Tibial artery (tissue), 4 donors: Measurements from ENCODE around the gene FXYD5.
A peak's percentile ranks its signal among the peaks of the same experiment; 100 is the strongest.

ENCODE experiments used
- DNase-seq, 2 donors: peaks; one replicate each; pipeline ENCODE4 v3.0.0-alpha.2; 2019
- H3K27ac ChIP-seq, 2 donors: fragments of 200-600 bp; sonication (generic) in 1 of 2; 1 replicate in 1 of 2; 2 replicates in 1 of 2; pipeline ENCODE4 v1.5.1; 2018 to 2019; ENCODE audit warnings: mild to moderate bottlenecking in 1 of 2
- H3K27me3 ChIP-seq, 2 donors: fragments of 200-600 bp; sonication (generic) in 1 of 2; one replicate each; pipeline versions ENCODE4 v1.5.1 to v1.6.0; 2016 to 2019
- H3K36me3 ChIP-seq, 3 donors: fragments of 200-600 bp; sonication (generic) in 2 of 3; one replicate each; pipeline ENCODE4 v1.5.1; 2016 to 2019; ENCODE audit warnings: mild to moderate bottlenecking in 2 of 3
- H3K4me1 ChIP-seq, 4 donors: fragments of 200-600 bp; sonication (generic) in 2 of 4; 1 replicate in 3 of 4; 2 replicates in 1 of 4; pipeline ENCODE4 v1.5.1; 2016 to 2019
- H3K4me3 ChIP-seq, 2 donors: fragments of 200-600 bp; sonication (generic) in 1 of 2; 1 replicate in 1 of 2; 2 replicates in 1 of 2; pipeline ENCODE4 v1.5.1; 2018 to 2019; ENCODE audit warnings: mild to moderate bottlenecking in 2 of 2
- H3K9me3 ChIP-seq, 3 donors: fragments of 200-600 bp; sonication (generic) in 1 of 3; one replicate each; pipeline ENCODE4 v1.5.1; 2016 to 2019
- intact Hi-C: fragments of 100-400 bp; cut with DNase I; formaldehyde crosslinking; loops from one replicate; pipeline ENCODE4 v1.15.0; 2023; ENCODE audit warnings: low total_unique reads
- TF ChIP-seq, protein P1 (sequence below), 2 experiments: fragments of 200-600 bp in 1 of 2; fragments of 450-650 bp in 1 of 2; IDR thresholded peaks; one replicate each; pipeline ENCODE4 v1.5.1; 2017 to 2019; ENCODE audit warnings: antibody characterized with exemption in 2 of 2, mild to moderate bottlenecking in 1 of 2, moderate library complexity in 1 of 2

FXYD5 gene

DNA sequence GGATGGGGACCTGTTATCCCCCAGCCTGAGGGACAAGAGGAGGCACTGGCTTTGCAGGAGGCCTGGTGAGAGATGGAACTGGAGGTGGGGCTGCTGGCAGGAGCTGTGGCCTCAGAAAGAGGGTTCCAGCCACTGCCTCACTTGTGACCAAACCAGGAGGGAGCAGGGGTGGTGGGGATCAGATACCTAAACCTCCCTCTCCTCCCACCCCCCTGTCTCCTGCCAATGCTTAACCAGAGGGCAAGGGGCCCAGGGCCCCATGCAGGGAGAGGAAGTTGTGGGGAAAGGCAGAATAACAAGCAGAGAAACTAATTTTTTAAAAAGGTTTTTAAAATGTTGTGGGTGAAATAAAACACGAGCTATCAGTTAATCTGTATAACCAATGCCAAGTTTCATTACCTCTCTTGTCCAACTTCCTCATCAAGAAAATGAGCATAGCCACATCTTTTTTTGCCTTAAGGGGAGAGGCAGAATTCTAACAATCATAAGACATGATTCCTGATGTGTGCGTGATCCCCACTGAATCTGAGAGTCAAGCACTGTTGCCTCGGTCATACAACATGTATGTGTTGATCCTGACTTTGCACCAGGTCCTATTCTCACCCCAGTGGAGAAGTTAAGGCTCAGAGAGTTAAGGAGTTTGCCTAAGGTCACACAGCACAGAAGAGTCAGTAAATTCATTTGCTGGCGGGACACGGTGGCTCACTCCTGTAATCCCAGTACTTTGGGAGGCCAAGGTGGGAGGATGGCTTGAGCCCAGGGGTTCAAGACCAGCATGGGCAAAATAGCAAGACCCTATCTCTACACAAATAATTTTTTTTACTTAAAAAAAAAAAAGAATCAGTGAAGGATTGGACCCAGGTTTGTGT is 12.9 kb downstream of the FXYD5 start:
- Histone ChIP-seq H3K4me3 (no peak overlapping the region), H3K27ac (no peak overlapping the region), H3K36me3 (peaks cover 26 to 48% (median 43%) of the 10 kb centered on the region in 3 donors), H3K27me3 (no peaks in the 10 kb centered on the region), H3K4me1 (no peaks in the 10 kb centered on the region), H3K9me3 (peaks cover 0 to 23% (median 20%) of the 10 kb centered on the region in 3 donors)
- intact Hi-C loops: no loop called here
- peak in 1 of 2 donors; percentile 7 for DNase-seq
- TF ChIP-seq, protein P1, sequence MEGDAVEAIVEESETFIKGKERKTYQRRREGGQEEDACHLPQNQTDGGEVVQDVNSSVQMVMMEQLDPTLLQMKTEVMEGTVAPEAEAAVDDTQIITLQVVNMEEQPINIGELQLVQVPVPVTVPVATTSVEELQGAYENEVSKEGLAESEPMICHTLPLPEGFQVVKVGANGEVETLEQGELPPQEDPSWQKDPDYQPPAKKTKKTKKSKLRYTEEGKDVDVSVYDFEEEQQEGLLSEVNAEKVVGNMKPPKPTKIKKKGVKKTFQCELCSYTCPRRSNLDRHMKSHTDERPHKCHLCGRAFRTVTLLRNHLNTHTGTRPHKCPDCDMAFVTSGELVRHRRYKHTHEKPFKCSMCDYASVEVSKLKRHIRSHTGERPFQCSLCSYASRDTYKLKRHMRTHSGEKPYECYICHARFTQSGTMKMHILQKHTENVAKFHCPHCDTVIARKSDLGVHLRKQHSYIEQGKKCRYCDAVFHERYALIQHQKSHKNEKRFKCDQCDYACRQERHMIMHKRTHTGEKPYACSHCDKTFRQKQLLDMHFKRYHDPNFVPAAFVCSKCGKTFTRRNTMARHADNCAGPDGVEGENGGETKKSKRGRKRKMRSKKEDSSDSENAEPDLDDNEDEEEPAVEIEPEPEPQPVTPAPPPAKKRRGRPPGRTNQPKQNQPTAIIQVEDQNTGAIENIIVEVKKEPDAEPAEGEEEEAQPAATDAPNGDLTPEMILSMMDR (IDR thresholded peaks at IDR 0.05): no peak

DNA sequence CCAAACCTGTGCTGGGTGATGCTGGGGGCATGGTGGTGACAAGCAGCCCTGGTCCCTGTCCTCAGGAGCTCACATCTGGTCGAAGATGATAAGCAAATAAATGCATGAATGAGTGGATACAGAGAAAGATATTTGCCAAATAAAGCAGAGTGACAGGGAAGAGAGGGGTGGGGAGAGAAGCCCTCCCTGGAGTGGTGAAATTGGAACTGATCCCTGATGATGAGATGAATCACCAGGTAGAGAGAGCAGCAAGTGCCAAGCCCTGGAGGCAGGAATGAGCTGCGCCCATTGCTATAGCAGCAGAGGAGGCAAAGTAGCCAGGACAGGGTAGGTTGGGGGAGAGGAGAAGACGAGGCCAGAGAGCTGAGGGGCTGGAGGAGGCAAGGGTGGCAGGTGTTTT is 13.7 kb downstream of the FXYD5 start:
- no peaks in the 10 kb centered on the region for H3K4me1 ChIP-seq
- no peak overlapping the region for H3K4me3 ChIP-seq
- no peak overlapping the region for H3K27ac ChIP-seq
- peaks cover 0 to 23% (median 20%) of the 10 kb centered on the region in 3 donors for H3K9me3 ChIP-seq
- TF ChIP-seq, protein P1 (IDR thresholded peaks at IDR 0.05): no peak
- H3K36me3 ChIP-seq: peaks cover 26 to 41% (median 37%) of the 10 kb centered on the region in 3 donors
- intact Hi-C loops: no loop called here
- no peaks in the 10 kb centered on the region for H3K27me3 ChIP-seq
- DNase-seq: peak in 1 of 2 donors; percentile 12

DNA sequence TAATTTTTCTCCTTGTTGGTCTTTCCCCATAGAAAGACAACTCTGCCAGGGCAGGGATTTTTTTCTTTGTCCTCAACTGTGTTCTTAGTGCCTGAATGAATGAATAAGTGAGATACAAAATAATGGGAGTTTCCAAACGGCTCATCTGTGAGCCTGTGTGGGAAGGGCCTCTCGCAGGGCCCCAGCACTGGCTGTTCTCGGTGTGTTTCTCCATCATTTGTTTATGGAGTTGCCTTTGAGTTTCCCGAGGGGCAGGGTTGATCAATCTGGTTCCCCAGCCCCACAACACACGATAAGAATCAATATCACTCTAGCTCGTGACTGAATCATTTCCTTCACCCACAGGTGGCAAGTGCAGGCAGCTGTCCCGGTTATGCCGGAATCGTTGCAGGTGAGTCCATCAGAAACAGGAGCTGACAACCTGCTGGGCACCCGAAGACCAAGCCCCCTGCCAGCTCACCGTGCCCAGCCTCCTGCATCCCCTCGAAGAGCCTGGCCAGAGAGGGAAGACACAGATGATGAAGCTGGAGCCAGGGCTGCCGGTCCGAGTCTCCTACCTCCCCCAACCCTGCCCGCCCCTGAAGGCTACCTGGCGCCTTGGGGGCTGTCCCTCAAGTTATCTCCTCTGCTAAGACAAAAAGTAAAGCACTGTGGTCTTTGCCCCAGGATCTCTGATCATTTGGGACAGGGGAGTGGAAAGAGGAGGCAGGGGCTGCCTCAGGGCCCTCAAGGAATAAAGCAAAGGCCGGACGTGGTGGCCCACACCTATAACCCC is 14.9 kb downstream of the FXYD5 start:
- no peak overlapping the region for H3K4me3 ChIP-seq
- peaks cover 17 to 30% (median 29%) of the 10 kb centered on the region in 3 donors for H3K36me3 ChIP-seq
- no peak for DNase-seq
- TF ChIP-seq, protein P1 (IDR thresholded peaks at IDR 0.05): no peak
- no peaks in the 10 kb centered on the region for H3K27me3 ChIP-seq
- intact Hi-C loops: no loop called here
- H3K27ac ChIP-seq: no peak overlapping the region
- H3K4me1 ChIP-seq: no peaks in the 10 kb centered on the region
- H3K9me3 ChIP-seq: peaks cover 0 to 18% (median 12%) of the 10 kb centered on the region in 3 donors

DNA sequence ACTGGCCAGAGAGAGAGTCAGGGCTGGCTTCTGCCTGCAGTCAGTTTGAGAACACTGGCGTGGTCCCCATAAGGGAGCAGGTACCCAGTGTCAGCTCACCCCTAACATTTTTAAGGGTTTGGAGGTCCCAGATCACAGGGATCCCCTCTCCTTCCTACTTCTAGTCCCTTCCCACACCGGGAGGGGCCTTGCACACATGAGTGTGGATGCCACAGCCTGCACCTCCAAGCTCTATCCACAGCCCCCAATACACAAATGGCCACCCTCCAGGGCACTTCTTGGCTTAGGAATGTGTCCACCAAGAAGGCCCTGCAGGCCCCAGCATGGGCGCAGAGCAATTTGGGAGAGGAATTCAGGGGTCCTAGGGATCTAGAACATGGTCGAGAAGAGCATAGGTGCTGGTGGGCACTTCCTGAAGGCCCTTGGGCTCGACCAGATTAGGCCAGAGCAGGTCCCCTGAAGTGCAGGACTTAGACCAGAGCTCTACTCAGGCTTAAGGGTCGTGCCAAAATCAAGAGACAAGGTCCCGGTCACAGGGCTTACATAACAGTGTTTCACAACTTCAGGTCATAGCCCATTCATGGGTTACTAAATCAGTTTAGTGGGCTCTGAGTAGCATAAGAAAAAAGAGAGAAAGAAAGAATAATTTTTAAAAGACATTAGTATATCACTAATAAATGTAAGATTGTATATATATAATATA is 16.0 kb downstream of the FXYD5 start:
- Histone ChIP-seq H3K27ac (no peak overlapping the region), H3K36me3 (peaks cover 12 to 20% (median 18%) of the 10 kb centered on the region in 3 donors), H3K4me3 (no peak overlapping the region), H3K27me3 (no peaks in the 10 kb centered on the region), H3K4me1 (no peaks in the 10 kb centered on the region), H3K9me3 (peaks cover 0 to 10% (median 10%) of the 10 kb centered on the region in 3 donors)
- TF ChIP-seq, protein P1 (IDR thresholded peaks at IDR 0.05): no peak
- DNase-seq: no peak
- intact Hi-C loops: no loop called here

DNA sequence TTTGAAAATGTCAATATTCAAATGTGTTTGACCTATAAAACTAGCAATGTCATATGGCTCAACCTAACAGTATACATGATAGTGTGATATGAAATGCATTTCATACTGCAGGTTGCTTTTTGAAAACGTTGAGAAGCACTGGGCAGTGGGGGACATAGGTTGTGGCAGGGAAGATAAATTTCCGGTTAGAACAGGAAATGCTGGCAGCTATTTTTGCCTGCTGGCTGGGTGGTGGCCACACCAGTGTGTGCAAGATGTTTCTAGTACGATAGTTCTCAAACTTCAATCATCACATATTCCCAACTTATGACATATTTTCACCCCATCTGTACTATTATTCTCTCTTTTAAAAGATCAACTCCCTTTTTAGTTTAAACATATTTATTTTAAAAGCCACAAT is 17.2 kb downstream of the FXYD5 start:
- no peaks in the 10 kb centered on the region for H3K9me3 ChIP-seq
- intact Hi-C loops: no loop called here
- H3K36me3 ChIP-seq: peaks cover 3 to 8% (median 6%) of the 10 kb centered on the region in 3 donors
- no peak overlapping the region for H3K4me3 ChIP-seq
- DNase-seq: no peak
- no peak overlapping the region for H3K27ac ChIP-seq
- TF ChIP-seq, protein P1 (IDR thresholded peaks at IDR 0.05): no peak
- peaks cover 0 to 4% of the 10 kb centered on the region in 2 donors for H3K27me3 ChIP-seq
- no peaks in the 10 kb centered on the region for H3K4me1 ChIP-seq
